Breast epithelium (tissue), 4 donors: ENCODE results near the gene ZNF396. TPM values are rescaled to one million over a fixed set of nuclear protein-coding genes. Genes with fewer than 3 reads are reported as not detected.

Source experiments
- DNase-seq, 2 donors: peaks; one replicate each; pipeline ENCODE4 v3.0.0-alpha.2; 2019; ENCODE audit warnings: low spot score in 2 of 2
- H3K27ac ChIP-seq, 2 donors: fragments of 200-600 bp; sonication (generic) in 1 of 2; one replicate each; pipeline ENCODE4 v1.5.1; 2016 to 2019; ENCODE audit warnings: mild to moderate bottlenecking in 1 of 2
- H3K27me3 ChIP-seq, 2 donors: fragments of 200-600 bp; sonication (generic) in 1 of 2; one replicate each; pipeline versions ENCODE4 v1.5.1 to v1.6.0; 2017 to 2019; ENCODE audit warnings: control low read depth in 1 of 2, mild to moderate bottlenecking in 1 of 2
- H3K36me3 ChIP-seq: fragments of 200-600 bp; one replicate; pipeline ENCODE4 v1.5.1; 2019
- H3K4me1 ChIP-seq, 2 donors: fragments of 200-600 bp; sonication (generic); one replicate each; pipeline ENCODE4 v1.5.1; 2016 to 2019; ENCODE audit warnings: control low read depth in 1 of 2
- H3K4me3 ChIP-seq, 3 donors: fragments of 200-600 bp; sonication (generic); 1 replicate in 2 of 3; 2 replicates in 1 of 3; pipeline ENCODE4 v1.5.1; 2016 to 2019; ENCODE audit warnings: mild to moderate bottlenecking in 3 of 3, moderate library complexity in 2 of 3
- H3K9me3 ChIP-seq, 2 donors: fragments of 200-600 bp; sonication (generic) in 1 of 2; one replicate each; pipeline ENCODE4 v1.5.1; 2016 to 2019; ENCODE audit warnings: control low read depth in 1 of 2
- POLR2A ChIP-seq: fragments of 450-650 bp; IDR thresholded peaks from one replicate; pipeline ENCODE4 v1.6.1; 2016; ENCODE audit warnings: antibody characterized with exemption, mild to moderate bottlenecking, moderate library complexity
- POLR2AphosphoS5 ChIP-seq, 3 donors: sonication (generic); formaldehyde crosslinking; IDR thresholded peaks; one replicate each; pipeline ENCODE4 v1.6.1; 2017; ENCODE audit warnings: antibody characterized with exemption in 3 of 3
- intact Hi-C: fragments of 100-400 bp; cut with DNase I; formaldehyde crosslinking; loops from one replicate; pipeline ENCODE4 v1.15.1; 2023; ENCODE audit warnings: low total_unique reads
- total RNA-seq, 3 donors: library from RNA; depleted of rRNA; stranded (reverse); fragments of >200 nt; gene quantifications; one replicate each; pipeline ENCODE4 v1.1.0, GENCODE V29; 2016
- TF ChIP-seq, protein P1 (sequence below), 3 donors: fragments of 450-650 bp; IDR thresholded peaks; one replicate each; pipeline ENCODE4 v1.5.1; 2016 to 2017; ENCODE audit warnings: antibody characterized with exemption in 3 of 3, mild to moderate bottlenecking in 3 of 3, moderate library complexity in 3 of 3

ZNF396 gene
- total RNA-seq, 3 donors from 2014 or later, result 2.4 to 7.8 (median 4.3) TPM

DNA sequence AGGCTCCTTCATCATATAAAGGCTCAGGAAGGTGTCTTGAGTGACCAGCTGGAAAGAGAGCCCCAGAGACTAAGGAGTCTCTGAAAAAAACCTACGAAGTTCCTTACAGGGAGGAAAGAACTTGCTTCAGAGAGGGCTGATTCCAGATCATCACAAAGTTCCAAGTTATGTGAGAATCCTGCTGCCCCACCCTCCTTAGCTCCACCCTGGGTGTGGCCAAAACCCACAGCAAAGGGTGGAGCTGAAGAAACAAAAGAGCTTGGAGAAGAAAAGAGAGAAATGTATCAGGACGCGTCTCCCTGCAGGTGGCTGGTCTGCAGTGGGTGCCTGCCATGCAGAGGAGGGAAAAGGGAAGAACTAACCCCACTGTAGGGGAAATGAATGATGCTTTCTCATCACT is 32.8 kb upstream of the ZNF396 start:
- no peak overlapping the region for H3K4me3 ChIP-seq
- intact Hi-C loops, result loop anchor here (10.0 kb wide), 1 partner anchor 175 kb away; the partner anchor contains the start of gene GALNT1
- no peaks in the 10 kb centered on the region for H3K36me3 ChIP-seq
- DNase-seq, result no peak
- H3K9me3 ChIP-seq, result no peaks in the 10 kb centered on the region
- no peak overlapping the region for H3K27ac ChIP-seq
- TF ChIP-seq POLR2AphosphoS5 (IDR thresholded peaks at IDR 0.05) (no peak), POLR2A (no peak)
- TF ChIP-seq, protein P1, sequence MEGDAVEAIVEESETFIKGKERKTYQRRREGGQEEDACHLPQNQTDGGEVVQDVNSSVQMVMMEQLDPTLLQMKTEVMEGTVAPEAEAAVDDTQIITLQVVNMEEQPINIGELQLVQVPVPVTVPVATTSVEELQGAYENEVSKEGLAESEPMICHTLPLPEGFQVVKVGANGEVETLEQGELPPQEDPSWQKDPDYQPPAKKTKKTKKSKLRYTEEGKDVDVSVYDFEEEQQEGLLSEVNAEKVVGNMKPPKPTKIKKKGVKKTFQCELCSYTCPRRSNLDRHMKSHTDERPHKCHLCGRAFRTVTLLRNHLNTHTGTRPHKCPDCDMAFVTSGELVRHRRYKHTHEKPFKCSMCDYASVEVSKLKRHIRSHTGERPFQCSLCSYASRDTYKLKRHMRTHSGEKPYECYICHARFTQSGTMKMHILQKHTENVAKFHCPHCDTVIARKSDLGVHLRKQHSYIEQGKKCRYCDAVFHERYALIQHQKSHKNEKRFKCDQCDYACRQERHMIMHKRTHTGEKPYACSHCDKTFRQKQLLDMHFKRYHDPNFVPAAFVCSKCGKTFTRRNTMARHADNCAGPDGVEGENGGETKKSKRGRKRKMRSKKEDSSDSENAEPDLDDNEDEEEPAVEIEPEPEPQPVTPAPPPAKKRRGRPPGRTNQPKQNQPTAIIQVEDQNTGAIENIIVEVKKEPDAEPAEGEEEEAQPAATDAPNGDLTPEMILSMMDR (IDR thresholded peaks at IDR 0.05), result no peak
- no peaks in the 10 kb centered on the region for H3K27me3 ChIP-seq
- no peaks in the 10 kb centered on the region for H3K4me1 ChIP-seq

DNA sequence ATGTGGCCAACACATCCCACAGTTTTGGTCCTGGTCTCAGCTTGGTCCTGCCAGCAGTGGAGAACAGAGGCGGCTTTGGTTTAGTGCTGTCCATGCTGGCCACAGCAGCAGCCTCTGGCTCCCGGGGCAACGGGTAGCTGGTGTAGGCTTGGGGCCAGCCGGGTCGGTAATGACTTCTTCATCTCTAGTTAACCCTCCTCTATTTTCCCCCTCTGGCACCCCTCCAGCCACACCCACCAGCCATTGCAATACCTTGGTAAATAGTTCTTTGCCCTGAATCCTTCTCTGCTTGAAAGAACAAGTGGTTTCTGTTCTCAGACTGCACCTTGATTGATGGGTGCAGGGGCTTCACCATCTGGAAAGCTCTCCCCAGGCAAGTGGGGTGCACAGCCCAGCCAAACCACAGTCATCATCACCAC is 31.7 kb upstream of the ZNF396 start:
- Histone ChIP-seq H3K36me3 (no peaks in the 10 kb centered on the region), H3K4me3 (no peak overlapping the region), H3K27me3 (no peaks in the 10 kb centered on the region), H3K9me3 (no peaks in the 10 kb centered on the region), H3K27ac (no peak overlapping the region), H3K4me1 (no peaks in the 10 kb centered on the region)
- DNase-seq, result no peak
- TF ChIP-seq POLR2AphosphoS5 (IDR thresholded peaks at IDR 0.05) (no peak), POLR2A (no peak)
- TF ChIP-seq, protein P1 (IDR thresholded peaks at IDR 0.05), result no peak
- intact Hi-C loops, result no loop called here

DNA sequence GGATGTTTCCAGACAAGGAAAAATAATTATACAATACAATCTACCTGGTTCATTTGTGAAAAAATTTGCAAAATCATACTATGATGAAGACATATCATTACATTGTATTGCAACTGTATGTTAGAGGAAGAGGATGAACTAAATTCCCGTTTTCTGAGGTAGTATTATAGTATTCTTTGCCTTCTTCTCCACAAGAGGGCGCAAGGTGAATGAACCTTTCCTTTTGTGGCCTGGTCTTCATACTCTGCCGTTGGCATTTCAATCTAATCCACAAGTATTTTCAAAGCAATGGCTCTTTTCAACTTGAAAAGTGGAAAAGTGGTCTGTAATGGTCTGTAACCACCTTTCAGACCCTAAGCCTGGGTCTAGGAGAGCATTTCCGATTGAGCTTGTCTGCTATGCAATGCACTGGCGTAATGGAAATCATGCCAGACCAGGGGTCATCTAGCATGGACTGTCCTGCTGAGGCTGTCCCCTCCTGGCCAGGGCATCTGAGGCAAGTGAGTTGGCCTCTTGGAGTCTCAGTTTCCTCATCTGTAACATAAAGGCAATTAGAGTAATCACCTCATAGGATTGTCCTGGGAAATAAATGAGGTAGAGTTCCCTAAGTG is 30.8 kb upstream of the ZNF396 start:
- intact Hi-C loops, result no loop called here
- no peak for DNase-seq
- H3K9me3 ChIP-seq, result no peaks in the 10 kb centered on the region
- no peak overlapping the region for H3K4me3 ChIP-seq
- H3K4me1 ChIP-seq, result no peaks in the 10 kb centered on the region
- H3K27me3 ChIP-seq, result no peaks in the 10 kb centered on the region
- no peak overlapping the region for H3K27ac ChIP-seq
- H3K36me3 ChIP-seq, result no peaks in the 10 kb centered on the region
- TF ChIP-seq POLR2A (no peak), POLR2AphosphoS5 (IDR thresholded peaks at IDR 0.05) (no peak)
- TF ChIP-seq, protein P1 (IDR thresholded peaks at IDR 0.05), result peak; percentile 54 to 64 (median 61)

DNA sequence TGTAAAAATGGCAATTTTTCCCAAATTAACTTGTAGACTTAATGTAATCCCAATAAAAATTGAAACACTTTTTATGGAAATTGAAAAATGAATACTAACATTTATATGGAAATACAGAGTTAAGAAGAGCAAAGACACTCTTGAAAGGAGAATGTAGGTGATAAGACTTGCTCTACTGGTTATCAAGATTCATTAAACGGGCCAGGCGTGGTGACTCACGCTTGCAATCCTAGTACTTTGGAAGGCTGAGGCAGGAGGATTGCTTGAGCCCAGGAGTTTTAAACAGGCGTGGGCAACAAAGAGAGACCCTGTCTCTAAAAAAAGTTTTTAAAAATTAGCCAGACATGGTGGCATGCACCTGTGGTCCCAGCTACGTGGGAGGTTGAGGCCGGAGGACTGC is 29.5 kb upstream of the ZNF396 start:
- Histone ChIP-seq H3K9me3 (no peaks in the 10 kb centered on the region), H3K27ac (no peak overlapping the region), H3K27me3 (no peaks in the 10 kb centered on the region), H3K4me3 (no peak overlapping the region), H3K36me3 (no peaks in the 10 kb centered on the region), H3K4me1 (no peaks in the 10 kb centered on the region)
- no peak for DNase-seq
- intact Hi-C loops, result no loop called here
- no peak for TF ChIP-seq POLR2AphosphoS5 (IDR thresholded peaks at IDR 0.05)
- TF ChIP-seq, protein P1 (IDR thresholded peaks at IDR 0.05), result no peak
- TF ChIP-seq POLR2A, result no peak

DNA sequence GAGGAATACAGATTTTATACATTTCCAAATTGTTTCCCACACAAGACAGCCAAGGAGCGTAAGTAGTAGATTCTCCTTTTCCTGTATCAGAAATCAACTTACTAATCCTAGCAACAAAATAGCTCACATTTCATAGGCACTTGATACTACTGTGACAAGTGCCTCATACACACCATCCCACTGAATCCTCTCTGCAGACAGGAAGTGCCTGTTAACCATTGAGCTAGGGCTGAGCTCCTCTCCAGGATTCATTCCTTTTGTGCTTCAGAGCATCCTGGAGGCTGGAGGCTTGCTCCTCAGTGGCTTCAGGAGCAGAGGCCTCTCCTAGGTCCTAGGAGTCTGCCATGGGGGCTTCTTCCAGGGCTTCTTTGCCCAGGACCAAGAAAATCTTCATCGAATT is 20.8 kb upstream of the ZNF396 start:
- Histone ChIP-seq H3K27ac (no peak overlapping the region), H3K9me3 (no peaks in the 10 kb centered on the region), H3K4me3 (no peak overlapping the region), H3K27me3 (no peaks in the 10 kb centered on the region), H3K4me1 (no peaks in the 10 kb centered on the region), H3K36me3 (peaks cover 3% of the 10 kb centered on the region)
- DNase-seq, result no peak
- TF ChIP-seq POLR2A (no peak), POLR2AphosphoS5 (IDR thresholded peaks at IDR 0.05) (no peak)
- TF ChIP-seq, protein P1 (IDR thresholded peaks at IDR 0.05), result no peak
- intact Hi-C loops, result no loop called here
